SK-N-SH (cell line): ENCODE results near the gene KANTR. TPM values are rescaled to one million over a fixed set of nuclear protein-coding genes. Genes with fewer than 3 reads are reported as not detected.

Experiments
- CTCF ChIA-PET: fragments of 300-600, 350-600 bp; formaldehyde crosslinking; extraction: SDS; loops from one replicate; lab custom pipeline; 2021; lab: Yijun Ruan, JAX
- POLR2A ChIA-PET: fragments of 350-600 bp; sonication (Branson Sonifier 250); formaldehyde crosslinking; extraction: SDS; loops from one replicate; lab custom pipeline; 2020; ENCODE audit warnings: antibody characterized with exemption, inconsistent platforms; lab: Yijun Ruan, JAX
- DNase-seq: peaks from one replicate; pipeline ENCODE4 v3.0.0; 2012
- H2AFZ ChIP-seq: fragments of 200-600 bp; sonication (generic); 2 replicates; pipeline ENCODE4 v1.8.1; 2016; ENCODE audit warnings: antibody characterized with exemption, mild to moderate bottlenecking, low read depth
- H3F3A ChIP-seq: fragments of 200-600 bp; sonication (generic); replicated peaks from 2 replicates; pipeline ENCODE3; 2016; ENCODE audit warnings: antibody characterized with exemption, mild to moderate bottlenecking; ENCODE audit not compliant: insufficient read depth
- H3K27ac ChIP-seq, 2 experiments: fragments of 200-500 bp in 1 of 2; fragments of 200-600 bp in 1 of 2; sonication (Bioruptor generic) in 1 of 2; sonication (generic), shearing (Covaris generic) in 1 of 2; 2 replicates each; pipeline versions ENCODE4 v1.5.1 to v1.6.1; 2014 to 2016; ENCODE audit warnings: low read depth in 2 of 2, inconsistent platforms in 1 of 2, low read length in 1 of 2, mild to moderate bottlenecking in 1 of 2, mixed read lengths in 1 of 2
- H3K27me3 ChIP-seq: fragments of 200-600 bp; sonication (generic), shearing (Covaris generic); 2 replicates; pipeline ENCODE4 v1.6.1; 2016; ENCODE audit warnings: mixed run types; ENCODE audit not compliant: insufficient read depth
- H3K36me3 ChIP-seq, 2 experiments: fragments of 200-500 bp in 1 of 2; fragments of 200-600 bp in 1 of 2; sonication (Bioruptor generic) in 1 of 2; sonication (generic) in 1 of 2; replicated peaks in 1 of 2; 2 replicates each; pipeline versions ENCODE3 to v1.5.1; 2014 to 2016; ENCODE audit warnings: low read length in 1 of 2, mild to moderate bottlenecking in 1 of 2; ENCODE audit not compliant: insufficient read depth in 2 of 2, control insufficient read depth in 1 of 2
- H3K4me1 ChIP-seq, 2 experiments: fragments of 200-500 bp in 1 of 2; fragments of 200-600 bp in 1 of 2; sonication (Bioruptor generic) in 1 of 2; sonication (generic), shearing (Covaris generic) in 1 of 2; 2 replicates each; pipeline versions ENCODE4 v1.5.1 to v1.6.1; 2014 to 2016; ENCODE audit warnings: low read depth in 1 of 2, low read length in 1 of 2, mixed run types in 1 of 2; ENCODE audit not compliant: insufficient read depth in 2 of 2, control insufficient read depth in 1 of 2
- H3K4me2 ChIP-seq: fragments of 200-600 bp; sonication (generic), shearing (Covaris generic); 2 replicates; pipeline ENCODE4 v1.6.1; 2017; ENCODE audit warnings: mixed run types
- H3K4me3 ChIP-seq, 2 experiments: fragments of 200-500 bp in 1 of 2; fragments of 200-600 bp in 1 of 2; sonication (Bioruptor generic) in 1 of 2; sonication (generic), shearing (Covaris generic) in 1 of 2; 2 replicates each; pipeline versions ENCODE4 v1.5.1 to v1.8.1; 2014 to 2016; ENCODE audit warnings: low read depth in 2 of 2, inconsistent platforms in 1 of 2, low read length in 1 of 2, mild to moderate bottlenecking in 1 of 2, mixed read lengths in 1 of 2, moderate library complexity in 1 of 2
- H3K79me2 ChIP-seq: fragments of 200-600 bp; sonication (generic); 2 replicates; pipeline ENCODE4 v1.8.1; 2017; ENCODE audit warnings: mild to moderate bottlenecking; ENCODE audit not compliant: insufficient read depth
- H3K9ac ChIP-seq: fragments of 200-600 bp; sonication (generic); 2 replicates; pipeline ENCODE4 v1.6.1; 2017; ENCODE audit warnings: mixed run types
- H3K9me2 ChIP-seq: fragments of 200-600 bp; sonication (generic); 2 replicates; pipeline ENCODE4 v1.6.1; 2017; ENCODE audit warnings: mixed run types
- H3K9me3 ChIP-seq: fragments of 200-600 bp; sonication (generic); 2 replicates; pipeline ENCODE4 v1.6.1; 2017; ENCODE audit warnings: mixed run types, mild to moderate bottlenecking, moderate library complexity
- H4K20me1 ChIP-seq: fragments of 200-600 bp; sonication (generic); 2 replicates; pipeline ENCODE4 v1.6.1; 2017; ENCODE audit warnings: mild to moderate bottlenecking, mixed run types; ENCODE audit not compliant: insufficient read depth
- CHD2 ChIP-seq: fragments of 150-350 bp; IDR thresholded peaks from 2 replicates; pipeline ENCODE4 v1.6.1; 2018; ENCODE audit warnings: low read length; ENCODE audit not compliant: partially characterized antibody
- CTCF ChIP-seq: fragments of 200-600 bp; sonication (generic); IDR thresholded peaks from 2 replicates; pipeline ENCODE4 v1.6.1; 2017; ENCODE audit warnings: antibody characterized with exemption, mild to moderate bottlenecking, moderate library complexity
- ELF1 ChIP-seq: IDR thresholded peaks from 2 replicates; pipeline ENCODE4 v1.4.0; 2012
- FOXM1 ChIP-seq: IDR thresholded peaks from 2 replicates; pipeline ENCODE4 v1.4.0; 2012; ENCODE audit warnings: low read depth, mild to moderate bottlenecking
- NRF1 ChIP-seq: IDR thresholded peaks from 2 replicates; pipeline ENCODE4 v1.6.1; 2012; ENCODE audit warnings: low read depth, mild to moderate bottlenecking, low read length
- RAD21 ChIP-seq: IDR thresholded peaks from 2 replicates; pipeline ENCODE4 v1.6.1; 2012; ENCODE audit warnings: mild to moderate bottlenecking, low read length
- SMC3 ChIP-seq: IDR thresholded peaks from 2 replicates; pipeline ENCODE4 v1.6.1; 2012; ENCODE audit warnings: low read depth, low read length, improper control_type of control experiment
- YY1 ChIP-seq: IDR thresholded peaks from 2 replicates; pipeline ENCODE4 v1.4.0; 2012; ENCODE audit warnings: low read depth, mild to moderate bottlenecking
- WGBS: methylation state at CpG from one replicate; pipeline ENCODE4 v1.1.6; 2017; ENCODE audit warnings: low lambda C conversion rate; 5-methylcytosine and 5-hydroxymethylcytosine counted together
- polyA plus RNA-seq, 3 experiments: library from polyadenylated mRNA; depleted of rRNA; stranded (reverse); fragments of >200 nt; gene quantifications; 2 replicates each; pipeline ENCODE4 v1.2.3, GENCODE V29; 2012

The KANTR gene
- polyA plus RNA-seq, 1 of the 3 experiments (the other 2 are of a cell fraction): 2.1 TPM

GRCh38 chrX:53091354-53091753 lies 2.6 kb upstream of the KANTR start:
- POLR2A ChIA-PET: no interaction called here
- CTCF ChIA-PET: interaction anchor here (1.0 to 6.0 kb wide), 2 partner anchors 19 to 45 kb away, joined by 3 to 41 read pairs; no protein-coding TSS in a partner anchor
- H3K4me2 ChIP-seq: no peak overlapping the region
- H3K27me3 ChIP-seq: no peaks in the 10 kb centered on the region; the same call in 1 of the 2 replicates
- H3K9ac ChIP-seq: no peak overlapping the region
- TF ChIP-seq CHD2: no peak
- no peak for TF ChIP-seq YY1
- TF ChIP-seq FOXM1: no peak
- TF ChIP-seq ELF1: no peak
- TF ChIP-seq NRF1: no peak
- no peak for TF ChIP-seq CTCF
- H3K27ac ChIP-seq: no peak overlapping the region
- H3K4me3 ChIP-seq: no peak overlapping the region
- H2AFZ ChIP-seq: no peak overlapping the region
- H3K79me2 ChIP-seq: no peaks in the 10 kb centered on the region
- peaks cover 0 to 4% of the 10 kb centered on the region in 2 experiments for H3K36me3 ChIP-seq
- H3F3A ChIP-seq: peaks cover 12% of the 10 kb centered on the region
- no peaks in the 10 kb centered on the region for H4K20me1 ChIP-seq
- H3K9me3 ChIP-seq: no peaks in the 10 kb centered on the region
- WGBS: 72% methylated on average over 2 of the region's 2 CpGs
- H3K4me1 ChIP-seq: peaks cover 0 to 7% of the 10 kb centered on the region in 2 experiments; a peak in 1 of 4 replicates
- no peaks in the 10 kb centered on the region for H3K9me2 ChIP-seq
- no peak for DNase-seq

DNA sequence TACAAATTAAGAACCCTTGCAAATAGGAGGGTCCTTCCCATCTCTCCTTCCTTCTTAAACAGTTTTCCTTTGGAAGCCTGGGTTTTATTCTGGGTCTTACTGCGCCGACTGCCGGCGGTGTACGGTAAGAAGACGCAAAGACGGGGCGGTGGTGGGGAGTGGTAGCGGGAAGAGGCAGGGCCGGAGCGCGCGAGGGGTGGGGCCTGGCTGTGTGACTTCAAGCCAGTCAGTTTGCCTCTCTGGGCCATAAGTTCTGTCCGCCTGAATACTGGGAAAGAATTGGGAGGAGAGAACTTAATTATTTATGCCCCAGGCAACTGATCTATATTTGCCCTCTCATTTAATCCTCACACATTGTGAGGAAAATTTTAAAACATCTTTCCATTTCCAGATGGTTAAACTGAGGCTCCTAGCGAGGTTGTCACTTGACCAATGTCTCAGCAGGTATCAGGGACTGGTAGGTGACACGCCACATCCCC lies 726 bp upstream of the KANTR start:
- Histone ChIP-seq H2AFZ (peak overlapping the region; percentile 66), H3F3A (peaks cover 8% of the 10 kb centered on the region), H3K9me2 (no peaks in the 10 kb centered on the region), H3K79me2 (no peaks in the 10 kb centered on the region), H3K9me3 (no peaks in the 10 kb centered on the region), H3K27ac (peak overlapping the region; percentile 64 to 77), H3K36me3 (no peaks in the 10 kb centered on the region), H3K4me1 (peaks cover 0 to 4% of the 10 kb centered on the region in 2 experiments; a peak in 1 of 4 replicates), H3K4me2 (peak overlapping the region; percentile 73), H3K27me3 (no peaks in the 10 kb centered on the region; the same call in 1 of the 2 replicates), H3K4me3 (peak overlapping the region; percentile 58 to 60), H4K20me1 (no peaks in the 10 kb centered on the region), H3K9ac (peak overlapping the region; percentile 20; the same call in 1 of the 2 replicates)
- peak; percentile 78 for DNase-seq
- peak; percentile 54; the same call in 1 of the 2 replicates for TF ChIP-seq SMC3
- peak; percentile 60 for TF ChIP-seq CTCF
- TF ChIP-seq YY1: no peak
- TF ChIP-seq RAD21: peak; percentile 72
- POLR2A ChIA-PET: no interaction called here
- CTCF ChIA-PET: no interaction called here
- under 1% methylated on average over 13 of the region's 16 CpGs for WGBS
